H9 (cell line): ENCODE results near the gene RPS17. TPM values are rescaled to one million over a fixed set of nuclear protein-coding genes. Genes with fewer than 3 reads are reported as not detected.

ENCODE experiments used
- DNase-seq: peaks from one replicate; pipeline ENCODE4 v3.0.0-alpha.2; 2017
- H2AFZ ChIP-seq: one replicate; pipeline ENCODE4 v1.6.1; 2013; ENCODE audit warnings: mild to moderate bottlenecking, low read length, control low read depth, moderate library complexity
- H2AK5ac ChIP-seq: 2 replicates; pipeline ENCODE4 v1.6.1; 2013; ENCODE audit warnings: low read length, control low read depth, mixed read lengths; ENCODE audit not compliant: insufficient read length
- H2BK120ac ChIP-seq: one replicate; pipeline ENCODE4 v1.6.1; 2013; ENCODE audit warnings: low read depth, mild to moderate bottlenecking, low read length, control low read depth, inconsistent platforms; ENCODE audit not compliant: poor library complexity, severe bottlenecking
- H2BK12ac ChIP-seq: 2 replicates; pipeline ENCODE4 v1.6.1; 2013; ENCODE audit warnings: low read length, control low read depth, mixed read lengths, low read depth; ENCODE audit not compliant: insufficient read length
- H2BK15ac ChIP-seq: 2 replicates; pipeline ENCODE4 v1.6.1; 2013; ENCODE audit warnings: low read depth, low read length, control low read depth
- H2BK20ac ChIP-seq: one replicate; pipeline ENCODE4 v1.6.1; 2013; ENCODE audit warnings: low read depth, mild to moderate bottlenecking, low read length, control low read depth, inconsistent platforms; ENCODE audit not compliant: poor library complexity, severe bottlenecking
- H2BK5ac ChIP-seq: 2 replicates; pipeline ENCODE4 v1.6.1; 2013; ENCODE audit warnings: low read length, control low read depth, mixed read lengths; ENCODE audit not compliant: insufficient read length
- H3K14ac ChIP-seq: 2 replicates; pipeline ENCODE4 v1.6.1; 2013; ENCODE audit warnings: low read length, control low read depth; ENCODE audit not compliant: insufficient read depth
- H3K18ac ChIP-seq: 2 replicates; pipeline ENCODE4 v1.6.1; 2013; ENCODE audit warnings: low read depth, mild to moderate bottlenecking, mixed read lengths, low read length, control low read depth; ENCODE audit not compliant: insufficient read length
- H3K23ac ChIP-seq: 2 replicates; pipeline ENCODE4 v1.6.1; 2013; ENCODE audit warnings: low read length, control low read depth, mixed read lengths, low read depth; ENCODE audit not compliant: insufficient read length
- H3K23me2 ChIP-seq: 2 replicates; pipeline ENCODE4 v1.6.1; 2013; ENCODE audit warnings: low read depth, mild to moderate bottlenecking, mixed read lengths, low read length, control low read depth; ENCODE audit not compliant: insufficient read length, poor library complexity, severe bottlenecking
- H3K27ac ChIP-seq: 2 replicates; pipeline ENCODE4 v1.5.1; 2013; ENCODE audit warnings: low read length, control low read depth, mixed read lengths, low read depth; ENCODE audit not compliant: insufficient read length
- H3K27me3 ChIP-seq: 2 replicates; pipeline ENCODE4 v1.6.1; 2013; ENCODE audit warnings: low read length, control low read depth, inconsistent platforms; ENCODE audit not compliant: insufficient read depth
- H3K4ac ChIP-seq: 2 replicates; pipeline ENCODE4 v1.6.1; 2013; ENCODE audit warnings: low read depth, mild to moderate bottlenecking, control low read depth, inconsistent platforms, low read length, moderate library complexity
- H3K4me1 ChIP-seq: 2 replicates; pipeline ENCODE4 v1.6.1; 2013; ENCODE audit warnings: low read length, control low read depth, inconsistent platforms; ENCODE audit not compliant: insufficient read depth
- H3K4me2 ChIP-seq: 2 replicates; pipeline ENCODE4 v1.6.1; 2013; ENCODE audit warnings: low read length, control low read depth, mixed read lengths; ENCODE audit not compliant: insufficient read length, insufficient read depth
- H3K56ac ChIP-seq: 2 replicates; pipeline ENCODE4 v1.6.1; 2013; ENCODE audit warnings: low read depth, mild to moderate bottlenecking, mixed read lengths, low read length, control low read depth; ENCODE audit not compliant: insufficient read length
- H3K79me1 ChIP-seq: 2 replicates; pipeline ENCODE4 v1.6.1; 2013; ENCODE audit warnings: low read depth, mild to moderate bottlenecking, moderate library complexity, low read length, control low read depth, inconsistent platforms; ENCODE audit not compliant: insufficient read depth, poor library complexity, severe bottlenecking
- H3K79me2 ChIP-seq: 2 replicates; pipeline ENCODE4 v1.6.1; 2013; ENCODE audit warnings: low read length, control low read depth, inconsistent platforms; ENCODE audit not compliant: insufficient read depth
- H3K9ac ChIP-seq: 2 replicates; pipeline ENCODE4 v1.6.1; 2013; ENCODE audit warnings: low read length, control low read depth, mixed read lengths; ENCODE audit not compliant: insufficient read length; ENCODE audit errors: extremely low read depth
- H3K9me3 ChIP-seq: one replicate; pipeline ENCODE4 v1.6.1; 2013; ENCODE audit warnings: low read depth, low read length, inconsistent platforms; ENCODE audit not compliant: control insufficient read depth
- H3T11ph ChIP-seq: one replicate; pipeline ENCODE4 v1.6.1; 2013; ENCODE audit warnings: mild to moderate bottlenecking, low read length, control low read depth, inconsistent platforms
- H4K20me1 ChIP-seq: one replicate; pipeline ENCODE4 v1.6.1; 2013; ENCODE audit not compliant: control insufficient read depth, insufficient read length, insufficient read depth
- H4K5ac ChIP-seq: 2 replicates; pipeline ENCODE4 v1.6.1; 2013; ENCODE audit warnings: low read depth, mild to moderate bottlenecking, mixed read lengths, low read length, control low read depth; ENCODE audit not compliant: insufficient read length
- H4K8ac ChIP-seq: replicated peaks from 2 replicates; pipeline ENCODE4 v1.6.1; 2013; ENCODE audit warnings: low read length, control low read depth, mixed read lengths, low read depth; ENCODE audit not compliant: insufficient read length
- H4K91ac ChIP-seq: 2 replicates; pipeline ENCODE4 v1.6.1; 2013; ENCODE audit warnings: low read depth, mild to moderate bottlenecking, moderate library complexity, mixed read lengths, low read length, control low read depth; ENCODE audit not compliant: insufficient read length
- H3K27ac Mint-ChIP-seq, 3 experiments: 2 replicates in 2 of 3; 3 replicates in 1 of 3; pipeline ENCODE4 v1.8.0; 2020 to 2021; ENCODE audit warnings: mixed read lengths in 3 of 3, mild to moderate bottlenecking in 1 of 3, moderate library complexity in 1 of 3
- H3K27me3 Mint-ChIP-seq: 2 replicates; pipeline ENCODE4 v1.8.0; 2021; ENCODE audit warnings: low read depth, mild to moderate bottlenecking, moderate library complexity, mixed read lengths
- H3K36me3 Mint-ChIP-seq, 3 experiments: 2 replicates in 2 of 3; 3 replicates in 1 of 3; pipeline ENCODE4 v1.8.0; 2020 to 2021; ENCODE audit warnings: low read depth in 3 of 3, mixed read lengths in 3 of 3; ENCODE audit not compliant: insufficient read depth in 1 of 3
- H3K4me1 Mint-ChIP-seq, 2 experiments: 2 replicates each; pipeline ENCODE4 v1.8.0; 2020; ENCODE audit warnings: mixed read lengths in 2 of 2
- H3K4me3 Mint-ChIP-seq, 2 experiments: 2 replicates in 1 of 2; 3 replicates in 1 of 2; pipeline ENCODE4 v1.8.0; 2020 to 2021; ENCODE audit warnings: mild to moderate bottlenecking in 2 of 2, mixed read lengths in 2 of 2, moderate library complexity in 1 of 2
- H3K9me3 Mint-ChIP-seq, 2 experiments: 2 replicates in 1 of 2; 3 replicates in 1 of 2; pipeline ENCODE4 v1.8.0; 2020; ENCODE audit warnings: mild to moderate bottlenecking in 2 of 2, mixed read lengths in 2 of 2, moderate library complexity in 1 of 2
- WGBS: extraction: QIAGEN DNeasy Blood & Tissue Kit; methylation state at CpG from one replicate; pipeline ENCODE4 v1.1.7; 2013; ENCODE audit warnings: missing lambda C conversion rate, low lambda C conversion rate, mixed read lengths; ENCODE audit not compliant: insufficient read length; ENCODE audit errors: extremely low coverage; 5-methylcytosine and 5-hydroxymethylcytosine counted together
- total RNA-seq: library from RNA; stranded (reverse); gene quantifications from 2 replicates; pipeline ENCODE4 v1.2.1, GENCODE V29; 2021
- TF ChIP-seq, protein P1 (sequence below): fragments of 200-600 bp; sonication (generic); conservative IDR thresholded peaks from 3 replicates; pipeline ENCODE4 v1.8.0; 2021; ENCODE audit warnings: antibody characterized with exemption, mild to moderate bottlenecking

Gene RPS17
- total RNA-seq, 1 experiment from 2014 or later: 2,597 TPM

DNA sequence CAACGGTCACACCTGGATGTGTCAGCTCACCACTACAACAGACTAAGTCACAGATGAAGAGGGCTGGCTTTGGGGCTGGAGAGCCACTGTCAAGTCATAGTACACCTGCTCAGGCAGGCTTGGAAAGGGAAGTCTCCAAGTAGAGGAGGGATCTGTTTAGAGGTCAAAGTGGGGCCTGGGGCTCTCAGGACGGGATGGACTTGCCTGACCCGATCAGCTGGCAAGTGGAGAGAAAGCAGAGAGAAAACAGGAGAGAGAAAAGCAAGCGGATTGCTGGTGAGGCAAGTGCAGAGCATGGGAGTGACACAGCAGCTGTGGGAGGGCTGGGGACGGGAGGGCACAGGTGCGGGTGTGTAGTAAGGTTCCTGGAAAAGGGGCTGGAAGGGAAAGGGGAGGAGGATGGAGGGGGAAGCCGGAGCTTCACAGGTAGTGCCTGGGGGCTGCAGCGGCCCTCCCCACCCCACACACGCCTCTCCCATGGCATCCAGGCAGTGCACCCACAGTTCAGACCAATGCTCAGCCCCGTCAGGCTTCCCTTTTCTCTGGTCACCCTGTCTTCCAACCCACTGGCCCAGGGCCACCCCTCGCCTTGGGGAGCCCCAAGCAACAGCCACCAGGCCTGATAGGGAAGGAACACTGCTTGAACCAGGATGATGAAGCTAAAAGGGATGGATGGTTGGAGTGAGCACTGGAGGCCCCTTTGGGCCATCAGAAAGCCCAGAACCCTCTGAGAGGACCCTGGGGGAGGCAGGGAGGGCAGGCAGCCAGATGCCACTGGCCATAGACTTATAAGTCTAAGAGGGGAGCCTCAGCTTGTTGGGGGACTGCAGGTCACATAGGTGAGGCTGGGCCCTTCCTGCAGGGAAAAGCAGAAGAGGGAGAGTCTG lies 8.5 kb downstream of the RPS17 start:
- no peak overlapping the region for H2BK15ac ChIP-seq
- H3K18ac ChIP-seq: no peak overlapping the region
- H3K27ac Mint-ChIP-seq: peak overlapping the region; percentile 55 to 78 (median 74); a peak in 5 of 7 replicates
- H4K20me1 ChIP-seq: no peaks in the 10 kb centered on the region
- no peak overlapping the region for H3K56ac ChIP-seq
- H3K4me2 ChIP-seq: no peak overlapping the region
- no peaks in the 10 kb centered on the region for H3K23me2 ChIP-seq
- H2AK5ac ChIP-seq: no peak overlapping the region
- peaks cover 24 to 44% (median 28%) of the 10 kb centered on the region in 3 experiments for H3K36me3 Mint-ChIP-seq
- no peaks in the 10 kb centered on the region for H3K79me1 ChIP-seq
- no peak overlapping the region for H2BK120ac ChIP-seq
- H3K4ac ChIP-seq: no peak overlapping the region
- TF ChIP-seq, protein P1, sequence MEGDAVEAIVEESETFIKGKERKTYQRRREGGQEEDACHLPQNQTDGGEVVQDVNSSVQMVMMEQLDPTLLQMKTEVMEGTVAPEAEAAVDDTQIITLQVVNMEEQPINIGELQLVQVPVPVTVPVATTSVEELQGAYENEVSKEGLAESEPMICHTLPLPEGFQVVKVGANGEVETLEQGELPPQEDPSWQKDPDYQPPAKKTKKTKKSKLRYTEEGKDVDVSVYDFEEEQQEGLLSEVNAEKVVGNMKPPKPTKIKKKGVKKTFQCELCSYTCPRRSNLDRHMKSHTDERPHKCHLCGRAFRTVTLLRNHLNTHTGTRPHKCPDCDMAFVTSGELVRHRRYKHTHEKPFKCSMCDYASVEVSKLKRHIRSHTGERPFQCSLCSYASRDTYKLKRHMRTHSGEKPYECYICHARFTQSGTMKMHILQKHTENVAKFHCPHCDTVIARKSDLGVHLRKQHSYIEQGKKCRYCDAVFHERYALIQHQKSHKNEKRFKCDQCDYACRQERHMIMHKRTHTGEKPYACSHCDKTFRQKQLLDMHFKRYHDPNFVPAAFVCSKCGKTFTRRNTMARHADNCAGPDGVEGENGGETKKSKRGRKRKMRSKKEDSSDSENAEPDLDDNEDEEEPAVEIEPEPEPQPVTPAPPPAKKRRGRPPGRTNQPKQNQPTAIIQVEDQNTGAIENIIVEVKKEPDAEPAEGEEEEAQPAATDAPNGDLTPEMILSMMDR: no peak
- no peak overlapping the region for H3T11ph ChIP-seq
- peaks cover 6 to 11% of the 10 kb centered on the region in 2 experiments for H3K4me1 Mint-ChIP-seq
- H2BK5ac ChIP-seq: no peak overlapping the region
- H3K9ac ChIP-seq: no peak overlapping the region
- H4K91ac ChIP-seq: no peak overlapping the region
- no peak overlapping the region for H4K8ac ChIP-seq
- H2BK20ac ChIP-seq: no peak overlapping the region
- H3K79me2 ChIP-seq: no peaks in the 10 kb centered on the region
- H3K27me3 ChIP-seq: no peaks in the 10 kb centered on the region
- H3K27me3 Mint-ChIP-seq: peaks cover 2% of the 10 kb centered on the region; the same call in 1 of the 2 replicates
- H3K9me3 Mint-ChIP-seq: no peaks in the 10 kb centered on the region
- no peak overlapping the region for H4K5ac ChIP-seq
- peak; percentile 33 for DNase-seq
- no peaks in the 10 kb centered on the region for H3K4me1 ChIP-seq
- no peaks in the 10 kb centered on the region for H3K9me3 ChIP-seq
- H3K23ac ChIP-seq: no peak overlapping the region
- no CpG with 5 or more reads among the region's 11 CpGs for WGBS
- no peak overlapping the region for H2BK12ac ChIP-seq
- H3K27ac ChIP-seq: no peak overlapping the region
- H3K4me3 Mint-ChIP-seq: no peak overlapping the region
- no peak overlapping the region for H2AFZ ChIP-seq
- H3K14ac ChIP-seq: no peak overlapping the region
